ENCODE measurements around the gene DGKI. TPM values are rescaled to one million over a fixed set of nuclear protein-coding genes. Genes with fewer than 3 reads are reported as not detected.

The DGKI gene
- total and polyA plus RNA-seq, 11 donors = 0.36 to 4.6 (median 1.0) TPM

- Histone ChIP-seq H3K9me3 (no peaks in the 10 kb centered on the region), H3K4me1 (no peaks in the 10 kb centered on the region), H3K27ac (no peak overlapping the region), H3K27me3 (no peaks in the 10 kb centered on the region), H3K36me3 (no peaks in the 10 kb centered on the region), H3K4me3 (no peak overlapping the region)
- no peak for DNase-seq
- intact Hi-C loops (cut with DNase I) = no loop called here
- WGBS, 4 donors = 71 to 81% (median 78%) methylated on average over 2 of the region's 2 CpGs
- no peak for TF ChIP-seq POLR2A (IDR thresholded peaks at IDR 0.05)
- TF ChIP-seq, protein P1, sequence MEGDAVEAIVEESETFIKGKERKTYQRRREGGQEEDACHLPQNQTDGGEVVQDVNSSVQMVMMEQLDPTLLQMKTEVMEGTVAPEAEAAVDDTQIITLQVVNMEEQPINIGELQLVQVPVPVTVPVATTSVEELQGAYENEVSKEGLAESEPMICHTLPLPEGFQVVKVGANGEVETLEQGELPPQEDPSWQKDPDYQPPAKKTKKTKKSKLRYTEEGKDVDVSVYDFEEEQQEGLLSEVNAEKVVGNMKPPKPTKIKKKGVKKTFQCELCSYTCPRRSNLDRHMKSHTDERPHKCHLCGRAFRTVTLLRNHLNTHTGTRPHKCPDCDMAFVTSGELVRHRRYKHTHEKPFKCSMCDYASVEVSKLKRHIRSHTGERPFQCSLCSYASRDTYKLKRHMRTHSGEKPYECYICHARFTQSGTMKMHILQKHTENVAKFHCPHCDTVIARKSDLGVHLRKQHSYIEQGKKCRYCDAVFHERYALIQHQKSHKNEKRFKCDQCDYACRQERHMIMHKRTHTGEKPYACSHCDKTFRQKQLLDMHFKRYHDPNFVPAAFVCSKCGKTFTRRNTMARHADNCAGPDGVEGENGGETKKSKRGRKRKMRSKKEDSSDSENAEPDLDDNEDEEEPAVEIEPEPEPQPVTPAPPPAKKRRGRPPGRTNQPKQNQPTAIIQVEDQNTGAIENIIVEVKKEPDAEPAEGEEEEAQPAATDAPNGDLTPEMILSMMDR (IDR thresholded peaks at IDR 0.05) = no peak
- ATAC-seq = no peak
Observed at GRCh38 chr7:137527634-137528033, 319.1 kb downstream of the DGKI start.

GRCh38 chr7:137523171-137523570 is 323.6 kb downstream of the DGKI start:
- intact Hi-C loops (cut with DNase I) = no loop called here
- Histone ChIP-seq H3K4me3 (no peak overlapping the region), H3K36me3 (no peaks in the 10 kb centered on the region), H3K4me1 (no peaks in the 10 kb centered on the region), H3K9me3 (no peaks in the 10 kb centered on the region), H3K27ac (no peak overlapping the region), H3K27me3 (no peaks in the 10 kb centered on the region)
- TF ChIP-seq, protein P1 (IDR thresholded peaks at IDR 0.05) = no peak
- no peak for TF ChIP-seq POLR2A (IDR thresholded peaks at IDR 0.05)
- ATAC-seq (no peak), DNase-seq (no peak)

- Histone ChIP-seq H3K27me3 (no peaks in the 10 kb centered on the region), H3K4me3 (no peak overlapping the region), H3K9me3 (no peaks in the 10 kb centered on the region), H3K4me1 (no peaks in the 10 kb centered on the region), H3K36me3 (no peaks in the 10 kb centered on the region), H3K27ac (no peak overlapping the region)
- whole genome bisulfite sequencing, 4 donors = 76 to 84% (median 79%) methylated on average over 5 of the region's 5 CpGs
- TF ChIP-seq, protein P1 (IDR thresholded peaks at IDR 0.05) = no peak
- no peak for TF ChIP-seq POLR2A (IDR thresholded peaks at IDR 0.05)
- DNase-seq (no peak), ATAC-seq (no peak)
- intact Hi-C loops (cut with DNase I) = no loop called here
Observed at GRCh38 chr7:137521451-137521850, 325.3 kb downstream of the DGKI start.

- WGBS, 4 donors = 87 to 96% (median 92%) methylated on average over 1 of the region's 1 CpG
- intact Hi-C loops (cut with DNase I) = no loop called here
Observed at GRCh38 chr7:137519947-137520346, 326.8 kb downstream of the DGKI start.

GRCh38 chr7:137519181-137519691 is 327.5 kb downstream of the DGKI start:
- ATAC-seq (no peak), DNase-seq (no peak)
- Histone ChIP-seq H3K27ac (no peak overlapping the region), H3K36me3 (no peaks in the 10 kb centered on the region), H3K4me3 (no peak overlapping the region), H3K9me3 (no peaks in the 10 kb centered on the region), H3K4me1 (no peaks in the 10 kb centered on the region), H3K27me3 (no peaks in the 10 kb centered on the region)
- 18 to 34% (median 23%) methylated on average over 4 of the region's 4 CpGs for WGBS, 4 donors
- intact Hi-C loops (cut with DNase I) = no loop called here
- TF ChIP-seq POLR2A (IDR thresholded peaks at IDR 0.05) = no peak
- TF ChIP-seq, protein P1 (IDR thresholded peaks at IDR 0.05) = no peak

More at GRCh38 chr7:137519947-137520346, 326.8 kb downstream of the DGKI start:
- Histone ChIP-seq H3K27ac (no peak overlapping the region), H3K4me1 (no peaks in the 10 kb centered on the region), H3K4me3 (no peak overlapping the region), H3K36me3 (no peaks in the 10 kb centered on the region), H3K27me3 (no peaks in the 10 kb centered on the region), H3K9me3 (no peaks in the 10 kb centered on the region)
- no peak for TF ChIP-seq POLR2A (IDR thresholded peaks at IDR 0.05)
- no peak for DNase-seq
- no peak for ATAC-seq
